ENCODE results near the gene FBLN5. TPM values are rescaled to one million over a fixed set of nuclear protein-coding genes. Genes with fewer than 3 reads are reported as not detected.

The FBLN5 gene
- total RNA-seq, 1 experiment from 2014 or later = 1.0 TPM

- Histone ChIP-seq H3K4me2 (ENCODE audit: insufficient read depth, insufficient read length, low read length) (no peak overlapping the region), H3K14ac (ENCODE audit: insufficient read depth, low read length) (no peak overlapping the region), H3K4me1 (ENCODE audit: insufficient read depth, low read length) (no peaks in the 10 kb centered on the region), H3K9me3 (ENCODE audit: control insufficient read depth, low read depth, low read length) (no peaks in the 10 kb centered on the region), H2BK120ac (ENCODE audit: low read depth, low read length, poor library complexity, severe bottlenecking) (no peak overlapping the region), H3K4ac (ENCODE audit: low read depth, low read length) (no peak overlapping the region), H2BK20ac (ENCODE audit: low read depth, low read length, poor library complexity, severe bottlenecking) (no peak overlapping the region), H3K27me3 (ENCODE audit: insufficient read depth, low read length) (no peaks in the 10 kb centered on the region), H3K18ac (ENCODE audit: insufficient read length, low read depth, low read length) (no peak overlapping the region), H3K27ac (ENCODE audit: insufficient read length, low read depth, low read length) (no peak overlapping the region), H3K23me2 (ENCODE audit: insufficient read length, low read depth, low read length, poor library complexity, severe bottlenecking) (no peaks in the 10 kb centered on the region), H2AK5ac (ENCODE audit: insufficient read length, low read length) (no peak overlapping the region), H2BK5ac (ENCODE audit: insufficient read length, low read length) (no peak overlapping the region), H4K91ac (ENCODE audit: insufficient read length, low read depth, low read length) (no peak overlapping the region), H2BK15ac (ENCODE audit: low read depth, low read length) (no peak overlapping the region), H3K23ac (ENCODE audit: insufficient read length, low read depth, low read length) (no peak overlapping the region), H3K79me1 (ENCODE audit: insufficient read depth, low read depth, low read length, poor library complexity, severe bottlenecking) (no peaks in the 10 kb centered on the region), H3K56ac (ENCODE audit: insufficient read length, low read depth, low read length) (no peak overlapping the region), H4K5ac (ENCODE audit: insufficient read length, low read depth, low read length) (no peak overlapping the region), H3T11ph (ENCODE audit: low read length) (no peak overlapping the region), H4K20me1 (ENCODE audit: control insufficient read depth, insufficient read depth, insufficient read length) (no peaks in the 10 kb centered on the region), H2BK12ac (ENCODE audit: insufficient read length, low read depth, low read length) (no peak overlapping the region), H4K8ac (replicated peaks; ENCODE audit: insufficient read length, low read depth, low read length) (no peak overlapping the region), H2AFZ (ENCODE audit: low read length) (no peak overlapping the region), H3K9ac (ENCODE audit: extremely low read depth, insufficient read length, low read length) (no peak overlapping the region), H3K79me2 (ENCODE audit: insufficient read depth, low read length) (no peaks in the 10 kb centered on the region)
- no peaks in the 10 kb centered on the region; a peak in 1 of 4 replicates for H3K4me1 Mint-ChIP-seq
- H3K9me3 Mint-ChIP-seq = peaks cover 0 to 1% of the 10 kb centered on the region in 2 experiments; a peak in 1 of 5 replicates
- DNase-seq = no peak
- TF ChIP-seq CTCF (conservative IDR thresholded peaks at IDR 0.05) = no peak
- no peaks in the 10 kb centered on the region; the same call in 1 of the 2 replicates for H3K27me3 Mint-ChIP-seq (ENCODE audit: low read depth)
- no CpG with 5 or more reads among the region's 4 CpGs for WGBS (ENCODE audit: extremely low coverage, insufficient read length, low lambda C conversion rate)
- peaks cover 0 to 4% (median 0%) of the 10 kb centered on the region in 3 experiments; a peak in 1 of 7 replicates for H3K36me3 Mint-ChIP-seq (ENCODE audit: insufficient read depth in 1 of 3, low read depth in 3 of 3)
- H3K4me3 Mint-ChIP-seq = no peak overlapping the region
- H3K27ac Mint-ChIP-seq = no peak overlapping the region; a peak in 1 of 7 replicates
Observed at GRCh38 chr14:91919814-91920213, 27.7 kb downstream of the FBLN5 start.

Data from H9 (cell line).